Tibial nerve (tissue), 4 donors: Measurements from ENCODE around the gene STUM.
"Not testable (repeated sequence)": the region's sequence is repeated elsewhere in the genome, so short reads cannot be mapped to it uniquely, and the experiment has no call there.

ENCODE experiments used
- EP300 ChIP-seq, 2 donors: sonication (generic); formaldehyde crosslinking; IDR thresholded peaks; one replicate each; pipeline ENCODE4 v1.6.1; 2017; ENCODE audit warnings: antibody characterized with exemption in 2 of 2, mild to moderate bottlenecking in 1 of 2
- POLR2A ChIP-seq, 2 donors: fragments of 450-650 bp; IDR thresholded peaks; one replicate each; pipeline ENCODE4 v1.6.1; 2017; ENCODE audit warnings: antibody characterized with exemption in 2 of 2, mild to moderate bottlenecking in 2 of 2, moderate library complexity in 2 of 2
- TF ChIP-seq, protein P1 (sequence below), 5 experiments: fragments of 200-600 bp in 3 of 5; fragments of 450-650 bp in 2 of 5; sonication (generic) in 3 of 5; IDR thresholded peaks; one replicate each; pipeline ENCODE4 v1.5.1; 2016 to 2019; ENCODE audit warnings: antibody characterized with exemption in 5 of 5, mild to moderate bottlenecking in 3 of 5, moderate library complexity in 2 of 5

GRCh38 chr1:226639206-226639605, 90.6 kb downstream of the STUM start:
- TF ChIP-seq POLR2A, EP300 (IDR thresholded peaks at IDR 0.05): not testable (repeated sequence)
- TF ChIP-seq, protein P1, sequence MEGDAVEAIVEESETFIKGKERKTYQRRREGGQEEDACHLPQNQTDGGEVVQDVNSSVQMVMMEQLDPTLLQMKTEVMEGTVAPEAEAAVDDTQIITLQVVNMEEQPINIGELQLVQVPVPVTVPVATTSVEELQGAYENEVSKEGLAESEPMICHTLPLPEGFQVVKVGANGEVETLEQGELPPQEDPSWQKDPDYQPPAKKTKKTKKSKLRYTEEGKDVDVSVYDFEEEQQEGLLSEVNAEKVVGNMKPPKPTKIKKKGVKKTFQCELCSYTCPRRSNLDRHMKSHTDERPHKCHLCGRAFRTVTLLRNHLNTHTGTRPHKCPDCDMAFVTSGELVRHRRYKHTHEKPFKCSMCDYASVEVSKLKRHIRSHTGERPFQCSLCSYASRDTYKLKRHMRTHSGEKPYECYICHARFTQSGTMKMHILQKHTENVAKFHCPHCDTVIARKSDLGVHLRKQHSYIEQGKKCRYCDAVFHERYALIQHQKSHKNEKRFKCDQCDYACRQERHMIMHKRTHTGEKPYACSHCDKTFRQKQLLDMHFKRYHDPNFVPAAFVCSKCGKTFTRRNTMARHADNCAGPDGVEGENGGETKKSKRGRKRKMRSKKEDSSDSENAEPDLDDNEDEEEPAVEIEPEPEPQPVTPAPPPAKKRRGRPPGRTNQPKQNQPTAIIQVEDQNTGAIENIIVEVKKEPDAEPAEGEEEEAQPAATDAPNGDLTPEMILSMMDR (IDR thresholded peaks at IDR 0.05) = not testable (repeated sequence)
